Thyroid gland (tissue), 4 donors: ENCODE results near the gene KCTD21.
"Not testable (repeated sequence)": the region's sequence is repeated elsewhere in the genome, so short reads cannot be mapped to it uniquely, and the experiment has no call there.

Experiments used
- CTCF ChIP-seq, 6 experiments: fragments of 200-600 bp in 3 of 6; fragments of 450-650 bp in 3 of 6; sonication (generic) in 3 of 6; IDR thresholded peaks; one replicate each; pipeline ENCODE4 v1.5.1; 2016 to 2019; ENCODE audit warnings: antibody characterized with exemption in 6 of 6, mild to moderate bottlenecking in 2 of 6, inconsistent platforms in 1 of 6, moderate library complexity in 1 of 6
- POLR2A ChIP-seq, 2 donors: fragments of 450-650 bp; IDR thresholded peaks; one replicate each; pipeline ENCODE4 v1.6.1; 2017; ENCODE audit warnings: antibody characterized with exemption in 2 of 2, mild to moderate bottlenecking in 2 of 2, moderate library complexity in 1 of 2

GRCh38 chr11:78222726-78223125, 34.3 kb upstream of the KCTD21 start:
- TF ChIP-seq CTCF, POLR2A (IDR thresholded peaks at IDR 0.05): not testable (repeated sequence)
